ENCODE results near the gene HNRNPAB.

Gene HNRNPAB

DNA sequence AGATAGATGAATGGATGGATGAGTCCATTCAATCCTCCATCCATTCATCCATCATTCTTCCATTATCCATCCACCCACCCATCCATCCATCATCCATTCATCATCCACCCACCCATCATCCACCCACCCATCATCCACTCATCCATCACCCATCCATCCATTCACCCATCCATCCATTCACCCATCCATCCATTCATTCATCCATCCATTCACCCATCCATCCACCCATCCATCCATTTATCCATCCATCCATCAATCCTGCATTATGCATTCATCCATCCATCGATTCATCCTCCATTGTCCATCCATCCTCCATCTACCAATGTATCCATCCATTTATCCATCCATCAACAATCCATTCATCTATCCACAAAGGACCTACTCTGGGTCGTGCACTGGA lies 41.1 kb downstream of the HNRNPAB start:
- Histone ChIP-seq H4K20me1 (ENCODE audit: insufficient read depth, low read length) (no peaks in the 10 kb centered on the region), H3K27ac (ENCODE audit: low read length) (no peak overlapping the region), H3K79me2 (ENCODE audit: low read length) (no peaks in the 10 kb centered on the region), H3K4me3 (ENCODE audit: low read length) (no peak overlapping the region), H2AFZ (ENCODE audit: low read depth, low read length) (no peak overlapping the region), H3K4me1 (ENCODE audit: low read length) (no peaks in the 10 kb centered on the region), H3K27me3 (ENCODE audit: low read depth, low read length) (no peaks in the 10 kb centered on the region), H3K9me3 (ENCODE audit: insufficient read depth, low read length) (no peaks in the 10 kb centered on the region), H3K4me2 (ENCODE audit: low read length) (no peak overlapping the region), H3K9ac (ENCODE audit: low read length) (no peak overlapping the region), H3K36me3 (replicated peaks; ENCODE audit: low read depth, low read length) (no peaks in the 10 kb centered on the region)
- TF ChIP-seq, protein P1, sequence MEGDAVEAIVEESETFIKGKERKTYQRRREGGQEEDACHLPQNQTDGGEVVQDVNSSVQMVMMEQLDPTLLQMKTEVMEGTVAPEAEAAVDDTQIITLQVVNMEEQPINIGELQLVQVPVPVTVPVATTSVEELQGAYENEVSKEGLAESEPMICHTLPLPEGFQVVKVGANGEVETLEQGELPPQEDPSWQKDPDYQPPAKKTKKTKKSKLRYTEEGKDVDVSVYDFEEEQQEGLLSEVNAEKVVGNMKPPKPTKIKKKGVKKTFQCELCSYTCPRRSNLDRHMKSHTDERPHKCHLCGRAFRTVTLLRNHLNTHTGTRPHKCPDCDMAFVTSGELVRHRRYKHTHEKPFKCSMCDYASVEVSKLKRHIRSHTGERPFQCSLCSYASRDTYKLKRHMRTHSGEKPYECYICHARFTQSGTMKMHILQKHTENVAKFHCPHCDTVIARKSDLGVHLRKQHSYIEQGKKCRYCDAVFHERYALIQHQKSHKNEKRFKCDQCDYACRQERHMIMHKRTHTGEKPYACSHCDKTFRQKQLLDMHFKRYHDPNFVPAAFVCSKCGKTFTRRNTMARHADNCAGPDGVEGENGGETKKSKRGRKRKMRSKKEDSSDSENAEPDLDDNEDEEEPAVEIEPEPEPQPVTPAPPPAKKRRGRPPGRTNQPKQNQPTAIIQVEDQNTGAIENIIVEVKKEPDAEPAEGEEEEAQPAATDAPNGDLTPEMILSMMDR (IDR thresholded peaks at IDR 0.05; ENCODE audit: low read depth, low read length): no peak
- TF ChIP-seq EZH2phosphoT487 (IDR thresholded peaks at IDR 0.05; ENCODE audit: low read depth): no peak

DNA sequence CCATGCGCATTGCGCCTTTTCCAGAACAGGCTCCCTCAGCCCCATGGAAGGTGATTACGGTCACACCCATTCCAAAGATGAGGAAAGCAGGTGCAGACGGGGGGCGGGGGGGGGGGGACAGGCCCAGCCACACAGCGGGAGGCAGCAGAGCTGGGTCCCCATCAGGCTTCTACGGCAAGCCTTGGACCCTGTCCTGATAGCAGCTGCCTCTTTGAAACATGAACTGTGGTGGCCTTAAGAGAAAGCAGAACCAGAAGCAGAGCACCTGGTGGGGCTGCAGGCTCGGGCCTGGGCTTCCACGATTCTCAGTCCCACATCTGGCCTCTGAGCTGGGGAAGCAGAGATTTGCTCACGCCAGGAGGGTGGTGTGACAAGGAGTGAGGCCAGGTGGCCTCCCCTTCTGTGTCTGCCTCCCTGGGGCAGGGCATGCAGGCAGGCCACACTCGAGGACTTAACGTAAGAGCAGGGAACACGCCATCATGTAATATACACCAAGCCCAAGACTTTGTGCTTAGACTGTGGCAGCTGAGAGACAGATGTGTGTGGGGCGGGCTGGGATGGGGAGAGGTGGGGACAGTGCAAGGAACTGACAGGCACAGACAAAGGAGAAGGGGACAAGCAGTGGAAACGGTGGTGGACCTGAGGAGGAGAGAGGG lies 42.4 kb downstream of the HNRNPAB start:
- Histone ChIP-seq H4K20me1 (ENCODE audit: insufficient read depth, low read length) (no peaks in the 10 kb centered on the region), H3K4me1 (ENCODE audit: low read length) (no peaks in the 10 kb centered on the region), H3K9ac (ENCODE audit: low read length) (no peak overlapping the region), H3K9me3 (ENCODE audit: insufficient read depth, low read length) (no peaks in the 10 kb centered on the region), H3K79me2 (ENCODE audit: low read length) (no peaks in the 10 kb centered on the region), H3K27ac (ENCODE audit: low read length) (no peak overlapping the region), H3K4me2 (ENCODE audit: low read length) (no peak overlapping the region), H3K4me3 (ENCODE audit: low read length) (no peak overlapping the region), H3K36me3 (replicated peaks; ENCODE audit: low read depth, low read length) (no peaks in the 10 kb centered on the region), H2AFZ (ENCODE audit: low read depth, low read length) (no peak overlapping the region; the same call in 1 of the 2 replicates), H3K27me3 (ENCODE audit: low read depth, low read length) (no peaks in the 10 kb centered on the region)
- TF ChIP-seq EZH2phosphoT487 (IDR thresholded peaks at IDR 0.05; ENCODE audit: low read depth): no peak
- TF ChIP-seq, protein P1 (IDR thresholded peaks at IDR 0.05; ENCODE audit: low read depth, low read length): no peak

DNA sequence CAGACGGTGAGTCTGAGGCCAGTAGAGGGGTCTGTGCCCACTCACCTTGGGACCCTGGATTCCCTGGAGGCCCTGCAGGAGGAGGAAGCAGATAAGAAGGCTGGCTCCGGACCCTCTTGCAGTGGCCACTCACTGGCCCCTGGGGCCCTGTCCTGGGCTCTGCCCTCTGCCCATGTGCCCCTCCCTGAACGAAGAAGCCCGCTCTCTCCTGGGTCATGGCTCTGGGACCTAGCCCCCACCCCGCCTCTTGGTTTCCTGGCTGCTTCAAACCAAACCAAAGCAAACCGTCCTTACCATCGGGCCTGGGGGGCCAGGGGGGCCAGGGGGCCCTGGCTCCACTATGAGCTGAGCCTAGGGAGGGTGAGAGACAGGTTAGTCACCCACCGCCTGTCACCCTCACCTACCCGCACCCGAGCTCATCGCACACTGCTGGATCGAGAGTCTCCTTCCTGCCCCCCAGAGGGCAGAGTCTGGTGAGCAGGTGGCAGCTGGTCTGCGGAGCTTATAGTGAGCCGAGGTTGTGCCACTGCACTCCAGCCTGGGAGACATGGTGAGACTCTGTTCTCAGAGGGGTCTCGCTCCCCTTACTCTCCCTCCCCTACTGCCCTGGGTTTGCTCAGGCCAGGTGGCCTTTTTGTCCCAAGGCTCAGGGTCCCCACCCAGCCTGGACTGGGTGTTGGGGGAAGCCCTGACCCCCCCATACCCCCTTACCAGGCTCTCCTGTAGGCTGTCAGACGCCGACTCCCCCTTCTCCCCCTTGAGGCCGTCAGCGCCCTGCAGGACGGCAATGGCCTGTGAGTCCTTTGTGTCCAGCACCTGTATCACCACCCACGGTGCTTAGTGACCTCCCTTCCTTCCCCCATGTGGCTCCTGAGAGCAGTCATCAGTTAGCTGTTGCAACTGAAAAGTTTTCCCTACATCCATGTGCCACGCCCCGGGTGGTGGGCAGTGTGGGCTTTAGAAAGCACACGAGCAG lies 43.4 kb downstream of the HNRNPAB start:
- Histone ChIP-seq H3K4me1 (ENCODE audit: low read length) (no peaks in the 10 kb centered on the region), H4K20me1 (ENCODE audit: insufficient read depth, low read length) (no peaks in the 10 kb centered on the region), H3K9me3 (ENCODE audit: insufficient read depth, low read length) (no peaks in the 10 kb centered on the region), H3K79me2 (ENCODE audit: low read length) (no peaks in the 10 kb centered on the region), H2AFZ (ENCODE audit: low read depth, low read length) (no peak overlapping the region), H3K27ac (ENCODE audit: low read length) (no peak overlapping the region), H3K27me3 (ENCODE audit: low read depth, low read length) (no peaks in the 10 kb centered on the region), H3K4me3 (ENCODE audit: low read length) (no peak overlapping the region), H3K4me2 (ENCODE audit: low read length) (no peak overlapping the region), H3K36me3 (replicated peaks; ENCODE audit: low read depth, low read length) (no peaks in the 10 kb centered on the region), H3K9ac (ENCODE audit: low read length) (no peak overlapping the region)
- TF ChIP-seq, protein P1 (IDR thresholded peaks at IDR 0.05; ENCODE audit: low read depth, low read length): no peak
- TF ChIP-seq EZH2phosphoT487 (IDR thresholded peaks at IDR 0.05; ENCODE audit: low read depth): no peak

DNA sequence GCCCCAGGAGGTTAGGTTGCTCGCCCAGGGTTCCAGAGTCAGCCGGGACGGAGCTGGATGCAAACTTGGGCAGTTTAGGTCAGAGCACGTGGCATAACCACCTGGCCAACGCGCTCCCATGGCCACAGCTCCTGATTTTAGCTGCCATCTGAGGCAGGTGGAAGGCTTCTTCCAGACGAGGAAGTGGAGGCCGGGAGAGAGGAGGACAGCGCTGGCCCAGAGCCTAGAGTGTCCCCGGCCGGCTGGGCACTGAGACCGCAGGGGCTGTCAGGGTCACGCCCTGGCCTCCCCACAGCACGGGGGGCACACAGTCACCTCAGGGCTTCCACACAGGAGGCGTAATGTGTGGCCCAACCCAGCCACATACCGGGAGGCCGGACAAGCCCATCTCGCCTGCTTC lies 44.4 kb downstream of the HNRNPAB start:
- Histone ChIP-seq H2AFZ (ENCODE audit: low read depth, low read length) (no peak overlapping the region), H3K36me3 (replicated peaks; ENCODE audit: low read depth, low read length) (no peaks in the 10 kb centered on the region), H3K27me3 (ENCODE audit: low read depth, low read length) (no peaks in the 10 kb centered on the region), H3K9me3 (ENCODE audit: insufficient read depth, low read length) (no peaks in the 10 kb centered on the region), H4K20me1 (ENCODE audit: insufficient read depth, low read length) (no peaks in the 10 kb centered on the region), H3K9ac (ENCODE audit: low read length) (no peak overlapping the region), H3K4me1 (ENCODE audit: low read length) (no peaks in the 10 kb centered on the region), H3K4me3 (ENCODE audit: low read length) (no peak overlapping the region), H3K79me2 (ENCODE audit: low read length) (no peaks in the 10 kb centered on the region), H3K27ac (ENCODE audit: low read length) (no peak overlapping the region), H3K4me2 (ENCODE audit: low read length) (no peak overlapping the region)
- TF ChIP-seq EZH2phosphoT487 (IDR thresholded peaks at IDR 0.05; ENCODE audit: low read depth): no peak
- TF ChIP-seq, protein P1 (IDR thresholded peaks at IDR 0.05; ENCODE audit: low read depth, low read length): no peak

All from OCI-LY3 (cell line).